GM12864 (cell line): Measurements from ENCODE around the gene PRPS1.
"Not testable (repeated sequence)": the region's sequence is repeated elsewhere in the genome, so short reads cannot be mapped to it uniquely, and the experiment has no call there.

Source experiments
- DNase-seq: peaks from one replicate; pipeline ENCODE4 v3.0.0-alpha.2; 2011; ENCODE audit warnings: low read depth
- H3K4me3 ChIP-seq: 2 replicates; pipeline ENCODE4 v1.5.1; 2011; ENCODE audit warnings: mild to moderate bottlenecking, low read depth, low read length, control low read depth
- CTCF ChIP-seq: IDR thresholded peaks from 2 replicates; pipeline ENCODE4 v1.5.1; 2011; ENCODE audit warnings: low read depth, mild to moderate bottlenecking, moderate library complexity, low read length, control low read depth, inconsistent platforms; ENCODE audit errors: missing control alignments

Gene PRPS1

GRCh38 chrX:107677909-107678308 is 49.6 kb downstream of the PRPS1 start:
- H3K4me3 ChIP-seq = no peak overlapping the region
- DNase-seq = no peak
- TF ChIP-seq CTCF = no peak

GRCh38 chrX:107678957-107679740 is 50.8 kb downstream of the PRPS1 start:
- no peak for TF ChIP-seq CTCF
- H3K4me3 ChIP-seq = no peak overlapping the region
- DNase-seq = no peak

GRCh38 chrX:107682256-107682655 is 53.9 kb downstream of the PRPS1 start:
- DNase-seq = no peak
- no peak for TF ChIP-seq CTCF
- H3K4me3 ChIP-seq = no peak overlapping the region

GRCh38 chrX:107683124-107683895 is 55.0 kb downstream of the PRPS1 start:
- no peak for DNase-seq
- TF ChIP-seq CTCF = no peak
- H3K4me3 ChIP-seq = no peak overlapping the region

- no peak for TF ChIP-seq CTCF
- DNase-seq = no peak
- no peak overlapping the region for H3K4me3 ChIP-seq
Measured at GRCh38 chrX:107683931-107684330, 55.6 kb downstream of the PRPS1 start.

- no peak overlapping the region for H3K4me3 ChIP-seq
- no peak for TF ChIP-seq CTCF
- DNase-seq = peak; percentile 49
Measured at GRCh38 chrX:107684956-107685385, 56.7 kb downstream of the PRPS1 start.

- not testable (repeated sequence) for H3K4me3 ChIP-seq, DNase-seq
Measured at GRCh38 chrX:107685586-107685985, 57.3 kb downstream of the PRPS1 start.
